Thymus (tissue), 11 donors: ENCODE data around the gene LRP3. TPM values are rescaled to one million over a fixed set of nuclear protein-coding genes. Genes with fewer than 3 reads are reported as not detected.
A peak's percentile ranks its signal among the peaks of the same experiment; 100 is the strongest.
"Not testable (repeated sequence)": the region's sequence is repeated elsewhere in the genome, so short reads cannot be mapped to it uniquely, and the experiment has no call there.

Experiments
- DNase-seq, 9 donors: peaks; one replicate each; pipeline ENCODE4 v3.0.0-alpha.2; 2013; ENCODE audit warnings: low spot score in 9 of 9, low read depth in 6 of 9, missing footprints in 1 of 9
- H3K27ac ChIP-seq, 2 donors: one replicate each; pipeline ENCODE4 v1.5.1; 2013; ENCODE audit warnings: control low read depth in 1 of 2, low read depth in 1 of 2, low read length in 1 of 2, mild to moderate bottlenecking in 1 of 2, moderate library complexity in 1 of 2
- H3K27me3 ChIP-seq, 2 donors: one replicate each; pipeline ENCODE4 v1.5.1; 2013; ENCODE audit warnings: low read length in 1 of 2; ENCODE audit not compliant: control insufficient read depth in 2 of 2, insufficient read depth in 1 of 2
- H3K36me3 ChIP-seq, 2 donors: one replicate each; pipeline ENCODE4 v1.5.1; 2013; ENCODE audit warnings: low read length in 1 of 2, mild to moderate bottlenecking in 1 of 2, moderate library complexity in 1 of 2; ENCODE audit not compliant: control insufficient read depth in 2 of 2, insufficient read depth in 2 of 2
- H3K4me1 ChIP-seq, 2 donors: one replicate each; pipeline ENCODE4 v1.5.1; 2013; ENCODE audit warnings: low read length in 2 of 2; ENCODE audit not compliant: control insufficient read depth in 2 of 2, insufficient read depth in 2 of 2
- H3K4me3 ChIP-seq, 2 donors: one replicate each; pipeline ENCODE4 v1.5.1; 2013; ENCODE audit warnings: low read length in 2 of 2, control low read depth in 1 of 2, mild to moderate bottlenecking in 1 of 2
- H3K9me3 ChIP-seq, 2 donors: one replicate each; pipeline ENCODE4 v1.5.1; 2013; ENCODE audit warnings: low read length in 1 of 2, mild to moderate bottlenecking in 1 of 2; ENCODE audit not compliant: control insufficient read depth in 2 of 2, insufficient read depth in 1 of 2
- WGBS: extraction: QIAGEN DNeasy Blood & Tissue Kit; methylation state at CpG from one replicate; pipeline ENCODE4 v1.1.7; 2013; 5-methylcytosine and 5-hydroxymethylcytosine counted together
- polyA plus RNA-seq: library from polyadenylated mRNA; stranded (reverse); fragments of 200-250 nt; gene quantifications from one replicate; pipeline ENCODE4 v1.2.3, GENCODE V29; 2013
- total RNA-seq: library from RNA; stranded (reverse); fragments of 120-200 nt; gene quantifications from one replicate; pipeline ENCODE4 v1.2.4, GENCODE V29; 2013
- donor health status: healthy.

Gene LRP3
- total and polyA plus RNA-seq, 2 donors = 2.6 to 4.0 TPM

- DNase-seq = no peak
- Histone ChIP-seq H3K9me3 (no peaks in the 10 kb centered on the region), H3K4me1 (no peaks in the 10 kb centered on the region), H3K36me3 (no peaks in the 10 kb centered on the region), H3K27ac (no peak overlapping the region), H3K27me3 (peaks cover 28 to 33% of the 10 kb centered on the region in 2 donors), H3K4me3 (no peak overlapping the region)
- WGBS = 4% methylated on average over 1 of the region's 1 CpG
These were observed 4.7 kb upstream of the LRP3 start for GRCh38 chr19:33189453-33189852.

DNA sequence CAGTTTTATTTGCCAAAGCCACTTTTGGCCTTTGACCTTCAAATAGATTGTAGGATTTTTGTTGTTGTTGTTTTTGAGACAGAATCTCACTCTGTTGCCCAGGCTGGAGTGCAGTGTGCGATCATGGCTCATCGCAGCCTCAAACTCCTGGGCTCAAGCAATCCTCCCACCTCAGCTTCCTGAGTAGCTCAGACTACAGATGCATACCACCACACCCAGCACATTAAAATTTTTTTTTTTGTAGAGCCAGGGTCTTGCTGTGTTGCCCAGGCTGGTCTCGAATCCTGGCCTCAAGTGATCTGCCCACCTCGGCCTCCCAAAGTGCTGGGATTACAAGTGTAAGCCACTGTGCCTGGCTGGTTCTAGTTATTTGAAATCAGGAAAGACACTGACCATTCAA is 3.0 kb upstream of the LRP3 start:
- not testable (repeated sequence) for H3K27ac ChIP-seq, H3K4me1 ChIP-seq, H3K9me3 ChIP-seq, H3K36me3 ChIP-seq, H3K4me3 ChIP-seq, DNase-seq
- peaks cover 44 to 45% of the 10 kb centered on the region in 2 donors for H3K27me3 ChIP-seq
- WGBS = 95% methylated on average over 4 of the region's 4 CpGs

- 95% methylated on average over 6 of the region's 6 CpGs for WGBS
- H3K4me3 ChIP-seq = no peak overlapping the region
- H3K27ac ChIP-seq = no peak overlapping the region
- no peak for DNase-seq
- no peaks in the 10 kb centered on the region for H3K36me3 ChIP-seq
- no peaks in the 10 kb centered on the region for H3K4me1 ChIP-seq
- H3K9me3 ChIP-seq = no peaks in the 10 kb centered on the region
- peaks cover 48 to 49% of the 10 kb centered on the region in 2 donors for H3K27me3 ChIP-seq
These were observed 2.6 kb upstream of the LRP3 start for GRCh38 chr19:33191501-33191900.

DNA sequence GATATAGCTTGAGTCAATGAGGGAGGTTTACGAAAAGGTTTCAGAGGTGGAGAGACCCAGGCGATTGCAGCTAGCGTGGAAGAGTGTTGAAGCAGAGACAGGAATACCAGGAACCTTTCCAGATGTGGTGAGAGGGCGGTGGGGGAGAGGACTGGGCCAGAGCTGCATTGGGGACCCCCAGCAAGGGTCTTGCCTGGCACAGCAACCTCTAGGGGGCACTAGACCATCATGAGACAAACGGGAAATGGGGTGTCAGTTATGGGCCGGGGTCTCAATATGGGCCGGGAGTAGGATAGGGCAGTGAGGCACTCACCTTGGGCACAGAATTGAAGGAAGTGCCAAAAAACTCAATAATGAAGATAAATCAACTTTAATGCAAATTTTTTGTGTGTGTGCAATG is 2.1 kb upstream of the LRP3 start:
- Histone ChIP-seq H3K36me3 (no peaks in the 10 kb centered on the region), H3K27me3 (peaks cover 53 to 54% of the 10 kb centered on the region in 2 donors), H3K4me3 (no peak overlapping the region), H3K9me3 (no peaks in the 10 kb centered on the region), H3K27ac (no peak overlapping the region), H3K4me1 (no peaks in the 10 kb centered on the region)
- 75% methylated on average over 7 of the region's 7 CpGs for WGBS
- no peak for DNase-seq

DNA sequence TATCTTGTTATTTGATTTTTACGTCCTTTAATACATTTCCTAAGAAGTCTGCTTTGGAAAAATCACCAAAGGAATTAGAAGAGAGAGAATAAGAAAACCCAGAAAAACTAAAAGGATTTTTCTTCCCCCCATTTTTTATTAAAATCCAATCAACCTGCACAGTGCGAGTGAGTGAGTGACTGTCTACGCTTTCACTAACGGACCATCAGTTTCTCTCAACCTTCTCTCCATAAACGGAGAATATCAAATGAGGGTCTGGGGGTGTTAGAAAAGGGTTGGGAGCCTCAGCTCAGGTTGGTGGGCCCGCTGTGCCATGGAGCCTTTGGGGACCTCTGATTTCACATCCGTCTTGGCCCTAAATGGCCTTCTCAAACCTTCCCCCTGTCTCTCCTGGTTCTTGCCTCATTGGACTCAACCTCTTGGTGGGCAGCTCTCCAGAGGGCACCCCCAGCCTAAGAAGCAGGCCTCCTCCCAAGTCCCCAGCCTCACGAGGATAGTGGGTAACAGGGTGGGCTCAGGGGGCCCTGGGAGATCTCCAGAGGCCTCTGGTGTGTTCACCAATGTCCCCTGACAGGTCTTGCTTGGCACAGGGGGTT is 763 bp upstream of the LRP3 start:
- Histone ChIP-seq H3K27me3 (peaks cover 54 to 62% of the 10 kb centered on the region in 2 donors), H3K36me3 (no peaks in the 10 kb centered on the region), H3K4me3 (no peak overlapping the region), H3K4me1 (no peaks in the 10 kb centered on the region), H3K27ac (no peak overlapping the region), H3K9me3 (no peaks in the 10 kb centered on the region)
- no peak for DNase-seq
- WGBS = 91% methylated on average over 8 of the region's 8 CpGs

DNA sequence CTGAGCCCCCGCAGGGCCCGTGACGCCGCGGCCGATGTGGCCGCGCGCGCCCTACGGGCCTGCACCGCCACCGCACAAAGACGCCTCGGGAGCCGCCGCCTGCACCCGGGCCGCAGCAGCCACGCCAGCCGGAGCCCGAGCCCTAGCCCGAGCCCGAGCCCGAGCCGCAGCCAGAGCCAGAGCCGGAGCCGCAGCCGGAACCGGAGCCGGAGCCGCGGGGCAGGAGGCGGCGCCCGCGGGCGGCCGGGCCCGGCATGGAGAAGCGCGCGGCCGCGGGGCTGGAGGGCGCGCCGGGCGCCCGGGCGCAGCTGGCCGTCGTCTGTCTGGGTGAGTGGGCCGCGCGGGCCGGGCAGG is 379 bp downstream of the LRP3 start:
- WGBS = under 1% methylated on average over 57 of the region's 57 CpGs
- Histone ChIP-seq H3K27me3 (peaks cover 54 to 64% of the 10 kb centered on the region in 2 donors), H3K9me3 (no peaks in the 10 kb centered on the region), H3K36me3 (no peaks in the 10 kb centered on the region), H3K27ac (no peak overlapping the region), H3K4me3 (peak overlapping the region in 1 of 2 donors; percentile 37), H3K4me1 (no peaks in the 10 kb centered on the region)
- DNase-seq = no peak

DNA sequence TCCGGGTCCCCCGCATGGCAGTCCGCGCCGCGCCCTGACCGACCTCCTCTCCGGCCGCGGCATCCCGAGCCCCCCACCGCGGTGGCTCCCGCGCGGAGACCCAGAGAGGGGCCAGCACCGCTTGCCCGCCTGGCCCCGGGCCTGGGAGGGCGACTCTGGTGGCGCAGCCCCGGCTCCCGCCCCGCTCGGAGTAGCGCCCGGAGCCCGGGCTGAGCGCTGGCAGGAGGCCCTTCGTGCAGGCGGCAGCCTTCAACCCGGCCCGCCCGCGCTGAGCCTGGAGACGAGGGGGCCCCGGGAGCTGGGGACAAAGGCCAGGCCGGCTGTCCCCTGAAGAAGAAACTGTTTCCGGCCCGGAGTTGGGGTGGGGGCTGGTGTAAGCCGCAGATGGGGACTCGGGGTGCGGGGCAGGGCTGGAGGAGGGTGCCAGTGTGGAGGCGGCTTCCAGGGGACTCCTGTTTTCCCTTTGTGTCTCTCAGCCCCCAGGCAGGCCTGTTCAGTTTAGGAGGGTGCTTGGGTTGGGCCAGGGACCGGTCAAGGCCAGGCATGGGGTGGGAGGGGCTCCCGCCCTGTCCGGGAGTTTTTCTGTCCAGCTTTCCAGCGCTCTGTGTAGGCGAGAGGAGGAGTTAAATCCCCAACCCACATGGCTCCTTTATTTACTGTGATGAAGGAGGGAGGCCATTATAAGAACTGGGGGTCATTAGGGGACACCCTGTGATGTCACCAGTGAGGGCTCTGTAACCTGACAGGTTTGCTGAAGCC is 935 bp downstream of the LRP3 start:
- Histone ChIP-seq H3K4me1 (no peaks in the 10 kb centered on the region), H3K27ac (no peak overlapping the region), H3K36me3 (no peaks in the 10 kb centered on the region), H3K4me3 (peak overlapping the region in 1 of 2 donors; percentile 37), H3K27me3 (peaks cover 54 to 63% of the 10 kb centered on the region in 2 donors), H3K9me3 (no peaks in the 10 kb centered on the region)
- no peak for DNase-seq
- 14% methylated on average over 49 of the region's 49 CpGs for WGBS

DNA sequence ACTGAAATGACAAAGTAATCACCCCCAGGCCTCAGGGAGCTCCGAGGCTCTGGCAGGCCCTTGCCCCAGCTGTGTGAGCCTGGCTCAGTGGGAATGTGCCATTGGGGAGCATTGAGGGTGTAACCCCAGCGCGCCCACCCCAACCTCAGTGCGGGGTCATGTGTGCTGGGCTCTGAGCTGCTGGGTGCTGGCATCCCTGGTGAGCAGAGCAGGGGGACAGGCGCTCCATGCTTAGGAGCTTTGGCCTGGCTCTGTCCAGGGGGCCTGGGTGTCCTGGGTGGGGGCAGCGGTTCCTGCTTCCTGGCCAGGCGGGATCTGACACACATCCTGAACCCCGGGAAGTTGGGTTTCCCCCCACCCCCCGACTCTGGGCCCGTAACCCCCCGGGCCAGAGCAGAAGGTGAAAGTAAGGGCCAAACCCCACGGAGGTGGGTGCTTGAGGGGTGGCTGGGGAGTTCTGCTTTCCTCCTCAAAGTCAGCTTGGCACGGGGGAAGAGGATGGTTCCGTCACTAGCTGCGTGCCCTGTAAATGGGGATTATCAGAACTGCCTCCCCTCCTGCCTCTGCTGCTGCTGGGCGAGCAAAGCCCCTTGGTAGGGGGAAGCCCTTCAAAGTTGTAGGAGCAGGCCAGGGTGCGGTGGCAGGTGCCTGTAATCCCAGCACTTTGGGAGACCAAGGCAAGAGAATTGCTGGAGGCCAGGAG is 1.7 kb downstream of the LRP3 start:
- DNase-seq = no peak
- Histone ChIP-seq H3K36me3 (no peaks in the 10 kb centered on the region), H3K4me1 (no peaks in the 10 kb centered on the region), H3K4me3 (no peak overlapping the region), H3K27me3 (peaks cover 54 to 56% of the 10 kb centered on the region in 2 donors), H3K27ac (no peak overlapping the region), H3K9me3 (no peaks in the 10 kb centered on the region)
- WGBS = 91% methylated on average over 17 of the region's 17 CpGs
